ENCODE measurements around the gene CEP295NL. TPM values are rescaled to one million over a fixed set of nuclear protein-coding genes. Genes with fewer than 3 reads are reported as not detected.

The CEP295NL gene
- total RNA-seq, 2 experiments from 2014 or later: not detected

DNA sequence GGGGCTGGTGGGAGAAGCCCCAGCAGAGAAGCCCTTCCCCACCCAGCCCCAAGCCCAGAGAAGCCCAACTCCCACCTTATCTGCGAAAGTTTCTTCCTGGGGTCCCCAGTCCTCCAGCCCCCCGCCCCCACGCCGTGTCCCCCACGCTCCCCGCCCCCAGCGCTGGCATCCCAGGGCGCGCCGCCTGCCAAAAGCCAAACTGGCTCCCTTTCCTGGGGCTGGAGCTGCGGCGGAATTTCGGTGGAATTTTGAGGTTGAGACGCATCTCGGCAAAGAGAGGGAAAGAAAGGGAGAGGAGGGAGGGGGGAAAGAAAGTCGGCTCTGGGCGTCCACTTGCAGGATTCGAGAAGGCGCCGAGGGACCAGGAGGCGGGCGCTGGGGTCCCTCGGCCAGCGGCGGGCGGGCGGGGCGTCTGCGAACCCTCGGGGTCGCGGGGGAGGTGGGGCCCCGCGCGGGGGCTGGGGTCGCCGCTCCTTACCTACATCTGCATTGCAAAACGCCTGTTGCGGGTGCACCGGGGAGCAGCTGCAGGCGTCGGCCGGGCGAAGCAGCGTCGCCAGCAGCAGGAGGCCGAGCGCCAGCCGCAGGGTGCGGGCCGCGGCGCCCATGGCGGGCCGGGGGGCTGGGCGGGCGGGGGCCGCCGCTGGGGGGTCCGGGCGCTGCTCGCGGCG lies 21.6 kb upstream of the CEP295NL start:
- DNase-seq: no peak
- Mint-ChIP-seq H3K4me3 (no peak overlapping the region), H3K27ac (no peak overlapping the region), H3K4me1 (ENCODE audit: low read depth) (peaks cover 14% of the 10 kb centered on the region), H3K27me3 (ENCODE audit: low read depth) (peaks cover 8% of the 10 kb centered on the region), H3K36me3 (ENCODE audit: low read depth) (no peaks in the 10 kb centered on the region), H3K9me3 (no peaks in the 10 kb centered on the region)
- CTCF ChIA-PET: interaction anchor here (0.8 kb wide), 1 partner anchor 752 kb away, joined by 3 read pairs; no protein-coding TSS in a partner anchor
- intact Hi-C loops (cut with micrococcal nuclease): loop anchor here (1.0 kb wide), 1 partner anchor 59 kb away; no protein-coding TSS in a partner anchor

- CTCF ChIA-PET: interaction anchor here (0.8 kb wide), 1 partner anchor 752 kb away, joined by 3 read pairs; no protein-coding TSS in a partner anchor
- Mint-ChIP-seq H3K27me3 (ENCODE audit: low read depth) (peaks cover 8% of the 10 kb centered on the region), H3K4me3 (peak overlapping the region; percentile 49), H3K36me3 (ENCODE audit: low read depth) (no peaks in the 10 kb centered on the region), H3K4me1 (ENCODE audit: low read depth) (peaks cover 14% of the 10 kb centered on the region), H3K27ac (no peak overlapping the region), H3K9me3 (no peaks in the 10 kb centered on the region)
- intact Hi-C loops (cut with micrococcal nuclease): no loop called here
- peak; percentile 64 for DNase-seq
These were observed 20.9 kb upstream of the CEP295NL start for GRCh38 chr17:78923660-78924453.

DNA sequence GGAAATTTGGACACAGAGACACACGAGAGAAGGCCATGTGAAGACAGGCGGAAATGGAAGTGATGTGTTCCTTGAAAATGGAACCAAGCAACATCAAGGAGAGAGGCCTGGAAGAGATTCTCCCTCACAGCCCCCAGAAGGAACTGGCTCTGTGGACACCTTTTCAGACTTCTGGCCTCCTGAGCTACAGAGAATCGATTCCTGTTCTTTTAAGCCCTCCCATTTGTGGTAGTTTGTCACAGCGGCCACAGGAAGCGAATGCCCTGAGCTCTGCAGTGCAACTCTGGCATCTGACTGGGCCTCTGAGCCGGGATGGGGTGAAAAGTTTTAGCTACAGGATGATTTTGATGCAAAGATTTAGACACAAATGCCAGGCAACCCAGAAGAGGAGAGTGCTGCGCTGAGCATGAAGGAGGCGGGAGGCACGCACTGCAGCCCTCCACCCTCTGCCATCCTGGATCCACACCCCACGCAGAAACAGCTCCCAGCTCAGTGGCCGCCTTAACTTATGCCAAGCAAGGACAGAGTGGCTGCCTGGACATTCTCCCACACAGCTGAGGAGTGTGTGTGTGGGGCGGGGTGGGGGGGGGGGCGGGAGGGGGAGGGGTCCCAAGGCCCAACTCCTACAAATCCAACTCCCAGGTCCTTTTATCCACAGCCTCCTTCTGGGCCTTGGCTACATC lies 20.0 kb upstream of the CEP295NL start:
- DNase-seq: no peak
- peaks cover 8% of the 10 kb centered on the region for H3K27me3 Mint-ChIP-seq (ENCODE audit: low read depth)
- CTCF ChIA-PET: no interaction called here

GRCh38 chr17:78921437-78921971 lies 18.5 kb upstream of the CEP295NL start:
- Mint-ChIP-seq H3K9me3 (no peaks in the 10 kb centered on the region), H3K27ac (no peak overlapping the region), H3K4me1 (ENCODE audit: low read depth) (peaks cover 14% of the 10 kb centered on the region), H3K4me3 (no peak overlapping the region), H3K27me3 (ENCODE audit: low read depth) (peaks cover 6% of the 10 kb centered on the region), H3K36me3 (ENCODE audit: low read depth) (no peaks in the 10 kb centered on the region)
- CTCF ChIA-PET: interaction anchor here (0.6 to 0.7 kb wide), 2 partner anchors 36 to 56 kb away, joined by 3 read pairs; no protein-coding TSS in a partner anchor
- intact Hi-C loops (cut with micrococcal nuclease): no loop called here
- DNase-seq: no peak

More for the DNA sequence above, 20.0 kb upstream of the CEP295NL start:
- intact Hi-C loops (cut with micrococcal nuclease): no loop called here
- H3K4me3 Mint-ChIP-seq: no peak overlapping the region
- peaks cover 14% of the 10 kb centered on the region for H3K4me1 Mint-ChIP-seq (ENCODE audit: low read depth)
- H3K9me3 Mint-ChIP-seq: no peaks in the 10 kb centered on the region
- no peaks in the 10 kb centered on the region for H3K36me3 Mint-ChIP-seq (ENCODE audit: low read depth)
- H3K27ac Mint-ChIP-seq: no peak overlapping the region

GRCh38 chr17:78920528-78920927 lies 17.5 kb upstream of the CEP295NL start:
- CTCF ChIA-PET: interaction anchor here (0.7 kb wide), 1 partner anchor 37 kb away, joined by 3 read pairs; no protein-coding TSS in a partner anchor
- Mint-ChIP-seq H3K27me3 (ENCODE audit: low read depth) (peaks cover 3% of the 10 kb centered on the region), H3K4me3 (no peak overlapping the region), H3K36me3 (ENCODE audit: low read depth) (no peaks in the 10 kb centered on the region), H3K4me1 (ENCODE audit: low read depth) (peaks cover 14% of the 10 kb centered on the region), H3K9me3 (no peaks in the 10 kb centered on the region), H3K27ac (no peak overlapping the region)
- intact Hi-C loops (cut with micrococcal nuclease): no loop called here
- no peak for DNase-seq

- no peak for DNase-seq
- Mint-ChIP-seq H3K4me1 (ENCODE audit: low read depth) (peaks cover 14% of the 10 kb centered on the region), H3K9me3 (no peaks in the 10 kb centered on the region), H3K4me3 (no peak overlapping the region), H3K36me3 (ENCODE audit: low read depth) (no peaks in the 10 kb centered on the region), H3K27me3 (ENCODE audit: low read depth) (peaks cover 3% of the 10 kb centered on the region), H3K27ac (no peak overlapping the region)
- CTCF ChIA-PET: no interaction called here
- intact Hi-C loops (cut with micrococcal nuclease): no loop called here
These were observed 17.0 kb upstream of the CEP295NL start for GRCh38 chr17:78919861-78920450.

GRCh38 chr17:78918979-78919378 lies 16.0 kb upstream of the CEP295NL start:
- Mint-ChIP-seq H3K36me3 (ENCODE audit: low read depth) (no peaks in the 10 kb centered on the region), H3K27ac (no peak overlapping the region), H3K4me1 (ENCODE audit: low read depth) (peaks cover 11% of the 10 kb centered on the region), H3K4me3 (no peak overlapping the region), H3K27me3 (ENCODE audit: low read depth) (peaks cover 3% of the 10 kb centered on the region), H3K9me3 (no peaks in the 10 kb centered on the region)
- no peak for DNase-seq
- intact Hi-C loops (cut with micrococcal nuclease): no loop called here
- CTCF ChIA-PET: interaction anchor here (0.6 to 1.8 kb wide), 2 partner anchors 53 to 59 kb away, joined by 4 to 5 read pairs; no protein-coding TSS in a partner anchor

- Mint-ChIP-seq H3K27me3 (ENCODE audit: low read depth) (no peaks in the 10 kb centered on the region), H3K36me3 (ENCODE audit: low read depth) (no peaks in the 10 kb centered on the region), H3K27ac (no peak overlapping the region), H3K4me1 (ENCODE audit: low read depth) (peaks cover 2% of the 10 kb centered on the region), H3K9me3 (no peaks in the 10 kb centered on the region), H3K4me3 (no peak overlapping the region)
- intact Hi-C loops (cut with micrococcal nuclease): no loop called here
- no peak for DNase-seq
- CTCF ChIA-PET: interaction anchor here (1.8 kb wide), 1 partner anchor 52 kb away, joined by 5 read pairs; no protein-coding TSS in a partner anchor
These were observed 14.7 kb upstream of the CEP295NL start for GRCh38 chr17:78917451-78918275.

DNA sequence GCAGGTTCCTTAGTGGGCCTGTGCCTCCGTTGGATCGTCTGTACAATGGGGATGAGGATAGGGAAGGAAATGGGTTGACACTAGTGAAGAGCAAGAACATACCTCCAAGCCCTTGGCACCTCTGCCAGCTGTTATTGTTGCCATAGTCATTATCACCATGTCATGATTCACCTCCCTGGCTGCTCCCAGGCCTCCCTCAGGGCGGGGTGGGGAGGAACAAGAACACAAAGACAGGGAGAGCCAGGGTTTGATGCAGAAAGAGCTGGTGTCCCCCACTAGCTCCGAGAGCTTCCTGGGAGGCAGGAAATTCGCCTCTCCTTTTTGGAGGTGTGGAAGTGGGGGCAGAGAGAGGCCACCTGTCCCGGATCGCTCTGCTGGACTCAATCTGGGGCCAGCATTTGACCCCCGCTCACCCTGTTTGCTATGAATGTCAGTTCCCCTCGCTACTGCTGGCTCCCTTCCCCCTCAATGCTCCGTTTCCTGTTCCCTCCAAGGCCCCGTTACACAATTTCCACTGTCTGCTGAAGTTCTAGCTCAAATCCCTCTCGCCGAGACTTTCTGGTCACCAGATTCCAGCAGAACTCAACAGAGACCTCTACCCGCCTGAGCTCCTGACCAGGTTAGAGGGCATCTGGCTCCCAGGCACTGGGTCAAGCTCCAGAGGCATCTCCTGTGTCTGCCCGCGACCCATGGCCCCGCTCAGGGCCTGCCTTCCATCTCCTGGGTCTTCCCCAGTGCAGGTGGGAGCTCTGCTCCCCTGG lies 13.1 kb upstream of the CEP295NL start:
- no peaks in the 10 kb centered on the region for H3K9me3 Mint-ChIP-seq
- no peak overlapping the region for H3K4me3 Mint-ChIP-seq
- H3K27me3 Mint-ChIP-seq (ENCODE audit: low read depth): no peaks in the 10 kb centered on the region
- DNase-seq: no peak
- H3K27ac Mint-ChIP-seq: no peak overlapping the region
- H3K36me3 Mint-ChIP-seq (ENCODE audit: low read depth): no peaks in the 10 kb centered on the region
- intact Hi-C loops (cut with micrococcal nuclease): no loop called here
- CTCF ChIA-PET: interaction anchor here (1.3 kb wide), 1 partner anchor 50 kb away, joined by 3 read pairs; no protein-coding TSS in a partner anchor
- no peaks in the 10 kb centered on the region for H3K4me1 Mint-ChIP-seq (ENCODE audit: low read depth)

GRCh38 chr17:78913115-78913514 lies 10.1 kb upstream of the CEP295NL start:
- no peaks in the 10 kb centered on the region for H3K36me3 Mint-ChIP-seq (ENCODE audit: low read depth)
- CTCF ChIA-PET: interaction anchor here (0.7 kb wide), 1 partner anchor 149 kb away, joined by 3 read pairs; no protein-coding TSS in a partner anchor
- no peak overlapping the region for H3K27ac Mint-ChIP-seq
- no peak for DNase-seq
- no peaks in the 10 kb centered on the region for H3K27me3 Mint-ChIP-seq (ENCODE audit: low read depth)
- no peak overlapping the region for H3K4me3 Mint-ChIP-seq
- intact Hi-C loops (cut with micrococcal nuclease): no loop called here
- no peaks in the 10 kb centered on the region for H3K4me1 Mint-ChIP-seq (ENCODE audit: low read depth)
- no peaks in the 10 kb centered on the region for H3K9me3 Mint-ChIP-seq

DNA sequence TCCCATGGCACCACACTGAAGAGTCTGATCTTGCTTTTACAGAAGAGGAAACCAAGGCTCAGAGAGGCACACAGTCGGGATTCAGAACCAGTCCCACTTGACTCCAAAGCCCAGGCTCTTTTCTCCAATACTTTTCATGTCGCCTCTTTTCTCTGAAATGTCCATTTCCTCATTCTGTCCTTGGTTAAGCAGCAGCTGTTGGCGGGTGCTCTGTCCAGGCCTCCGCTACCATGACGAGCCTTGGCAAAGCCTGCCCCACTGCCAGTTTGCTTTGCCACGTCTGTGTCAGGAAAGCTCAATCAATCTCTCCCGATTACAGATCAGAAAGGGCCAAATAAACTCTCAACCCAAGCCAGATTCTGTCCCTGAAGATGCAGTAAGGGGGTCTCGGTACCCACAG lies 9.1 kb upstream of the CEP295NL start:
- H3K4me3 Mint-ChIP-seq: no peak overlapping the region
- DNase-seq: no peak
- no peak overlapping the region for H3K27ac Mint-ChIP-seq
- H3K4me1 Mint-ChIP-seq (ENCODE audit: low read depth): no peaks in the 10 kb centered on the region
- CTCF ChIA-PET: no interaction called here
- no peaks in the 10 kb centered on the region for H3K36me3 Mint-ChIP-seq (ENCODE audit: low read depth)
- no peaks in the 10 kb centered on the region for H3K27me3 Mint-ChIP-seq (ENCODE audit: low read depth)
- no peaks in the 10 kb centered on the region for H3K9me3 Mint-ChIP-seq
- intact Hi-C loops (cut with micrococcal nuclease): no loop called here

All from activated naive CD4-positive, alpha-beta T cell treated with anti-CD3 and anti-CD28 coated beads for 36 hours (primary cell).